ENCODE data around the gene NXPH2.

Gene NXPH2

DNA sequence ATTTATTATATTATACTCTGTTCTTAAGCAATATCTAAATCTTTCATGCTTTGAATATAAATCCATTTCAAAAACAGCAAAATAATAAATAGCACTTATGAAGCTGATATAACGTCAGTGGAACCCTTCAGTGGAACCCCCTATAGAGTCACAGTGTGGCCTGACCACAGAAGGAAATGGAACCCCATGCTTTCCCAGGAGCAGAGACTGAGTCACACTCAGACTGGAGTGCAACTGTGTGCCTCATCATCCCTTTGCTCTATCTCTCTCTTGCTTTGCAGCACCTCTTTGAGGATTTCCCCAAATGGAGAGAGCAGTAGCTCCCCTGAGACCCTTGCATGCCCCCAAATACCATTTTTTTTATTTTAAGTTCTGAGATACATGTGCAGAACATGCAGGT lies 13.1 kb downstream of the NXPH2 start:
- Histone ChIP-seq H3K4me3 (IDR thresholded peaks at IDR 0.05; ENCODE audit: insufficient read depth, low read depth, low read length) (no peak overlapping the region), H3K4me2 (no peak overlapping the region), H2AFZ (ENCODE audit: low read depth) (no peak overlapping the region), H4K20me1 (ENCODE audit: insufficient read depth) (no peaks in the 10 kb centered on the region), H3K9ac (no peak overlapping the region), H3K27ac (no peak overlapping the region), H3K79me2 (ENCODE audit: insufficient read depth, low read depth) (no peaks in the 10 kb centered on the region), H3K4me1 (ENCODE audit: low read depth, poor library complexity, severe bottlenecking) (no peaks in the 10 kb centered on the region), H3K36me3 (ENCODE audit: insufficient read depth) (no peaks in the 10 kb centered on the region), H3K27me3 (ENCODE audit: insufficient read depth, low read depth) (no peaks in the 10 kb centered on the region)
- TF ChIP-seq, protein P1, sequence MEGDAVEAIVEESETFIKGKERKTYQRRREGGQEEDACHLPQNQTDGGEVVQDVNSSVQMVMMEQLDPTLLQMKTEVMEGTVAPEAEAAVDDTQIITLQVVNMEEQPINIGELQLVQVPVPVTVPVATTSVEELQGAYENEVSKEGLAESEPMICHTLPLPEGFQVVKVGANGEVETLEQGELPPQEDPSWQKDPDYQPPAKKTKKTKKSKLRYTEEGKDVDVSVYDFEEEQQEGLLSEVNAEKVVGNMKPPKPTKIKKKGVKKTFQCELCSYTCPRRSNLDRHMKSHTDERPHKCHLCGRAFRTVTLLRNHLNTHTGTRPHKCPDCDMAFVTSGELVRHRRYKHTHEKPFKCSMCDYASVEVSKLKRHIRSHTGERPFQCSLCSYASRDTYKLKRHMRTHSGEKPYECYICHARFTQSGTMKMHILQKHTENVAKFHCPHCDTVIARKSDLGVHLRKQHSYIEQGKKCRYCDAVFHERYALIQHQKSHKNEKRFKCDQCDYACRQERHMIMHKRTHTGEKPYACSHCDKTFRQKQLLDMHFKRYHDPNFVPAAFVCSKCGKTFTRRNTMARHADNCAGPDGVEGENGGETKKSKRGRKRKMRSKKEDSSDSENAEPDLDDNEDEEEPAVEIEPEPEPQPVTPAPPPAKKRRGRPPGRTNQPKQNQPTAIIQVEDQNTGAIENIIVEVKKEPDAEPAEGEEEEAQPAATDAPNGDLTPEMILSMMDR (conservative IDR thresholded peaks at IDR 0.05; ENCODE audit: low read depth, low read length) = no peak

DNA sequence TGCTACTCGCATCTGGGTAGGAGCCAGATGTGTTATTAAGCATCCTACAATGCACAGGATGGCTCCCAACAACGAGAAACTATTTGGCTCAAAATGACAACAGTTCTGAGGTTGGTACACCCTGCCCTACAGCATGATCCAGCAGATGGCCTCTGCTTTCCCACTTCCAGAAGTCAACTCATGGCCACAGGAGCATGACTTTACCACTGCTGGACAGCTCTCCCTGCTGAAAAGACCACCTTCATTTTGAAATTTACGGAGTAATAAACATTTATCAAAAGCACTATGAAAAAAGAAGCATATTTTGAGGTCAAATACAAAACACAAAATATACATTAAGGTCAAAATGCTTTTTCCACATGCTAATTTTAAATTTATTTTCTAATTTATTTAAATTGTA lies 13.7 kb downstream of the NXPH2 start:
- Histone ChIP-seq H3K9ac (no peak overlapping the region), H3K4me1 (ENCODE audit: low read depth, poor library complexity, severe bottlenecking) (no peaks in the 10 kb centered on the region), H3K36me3 (ENCODE audit: insufficient read depth) (no peaks in the 10 kb centered on the region), H4K20me1 (ENCODE audit: insufficient read depth) (no peaks in the 10 kb centered on the region), H3K27me3 (ENCODE audit: insufficient read depth, low read depth) (no peaks in the 10 kb centered on the region), H2AFZ (ENCODE audit: low read depth) (no peak overlapping the region), H3K4me2 (no peak overlapping the region), H3K27ac (no peak overlapping the region), H3K79me2 (ENCODE audit: insufficient read depth, low read depth) (no peaks in the 10 kb centered on the region), H3K4me3 (IDR thresholded peaks at IDR 0.05; ENCODE audit: insufficient read depth, low read depth, low read length) (no peak overlapping the region)
- TF ChIP-seq, protein P1 (conservative IDR thresholded peaks at IDR 0.05; ENCODE audit: low read depth, low read length) = no peak

DNA sequence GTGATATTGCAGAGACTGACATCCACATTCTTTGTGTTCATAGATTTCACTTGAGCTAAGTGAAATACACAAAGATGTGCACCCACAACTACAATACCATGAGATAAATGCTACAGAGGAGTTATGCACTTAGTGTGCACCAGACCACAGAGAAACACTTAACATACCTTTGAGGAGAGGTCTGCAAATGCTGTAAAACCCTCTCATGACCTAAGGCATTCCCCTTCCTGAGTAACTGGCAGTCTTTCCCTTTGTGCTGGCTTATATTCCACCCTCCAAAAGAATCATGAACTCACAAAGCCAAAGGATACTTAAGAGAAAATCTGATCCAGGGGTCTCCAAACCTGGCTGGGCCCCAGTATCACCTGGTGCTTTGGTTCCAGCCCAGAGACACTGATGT lies 16.2 kb downstream of the NXPH2 start:
- Histone ChIP-seq H3K79me2 (ENCODE audit: insufficient read depth, low read depth) (no peaks in the 10 kb centered on the region), H2AFZ (ENCODE audit: low read depth) (no peak overlapping the region), H4K20me1 (ENCODE audit: insufficient read depth) (no peaks in the 10 kb centered on the region), H3K27ac (no peak overlapping the region), H3K4me1 (ENCODE audit: low read depth, poor library complexity, severe bottlenecking) (no peaks in the 10 kb centered on the region), H3K27me3 (ENCODE audit: insufficient read depth, low read depth) (no peaks in the 10 kb centered on the region), H3K4me2 (no peak overlapping the region), H3K36me3 (ENCODE audit: insufficient read depth) (no peaks in the 10 kb centered on the region), H3K9ac (no peak overlapping the region), H3K4me3 (IDR thresholded peaks at IDR 0.05; ENCODE audit: insufficient read depth, low read depth, low read length) (no peak overlapping the region)
- TF ChIP-seq, protein P1 (conservative IDR thresholded peaks at IDR 0.05; ENCODE audit: low read depth, low read length) = no peak

DNA sequence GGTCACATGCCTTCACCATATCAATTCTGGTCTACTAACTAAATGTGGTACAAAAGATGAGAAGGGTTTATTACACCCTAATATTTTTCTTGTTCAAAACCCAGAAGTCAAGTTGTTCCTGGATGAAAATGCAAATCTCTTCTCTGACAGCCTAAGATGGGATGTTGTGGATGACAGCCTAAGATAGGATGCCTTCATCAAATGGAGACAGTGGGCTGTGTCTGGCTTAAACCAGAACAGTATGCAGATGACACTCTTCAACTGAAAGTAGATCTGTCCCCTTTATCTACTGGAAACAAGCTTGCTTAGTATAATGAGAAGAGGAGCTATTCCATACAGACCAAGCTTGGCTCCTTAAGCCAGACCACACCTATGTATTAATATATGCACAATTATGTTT lies 17.7 kb downstream of the NXPH2 start:
- Histone ChIP-seq H3K27ac (no peak overlapping the region), H3K9ac (no peak overlapping the region), H2AFZ (ENCODE audit: low read depth) (no peak overlapping the region), H4K20me1 (ENCODE audit: insufficient read depth) (no peaks in the 10 kb centered on the region), H3K79me2 (ENCODE audit: insufficient read depth, low read depth) (no peaks in the 10 kb centered on the region), H3K4me2 (no peak overlapping the region), H3K36me3 (ENCODE audit: insufficient read depth) (no peaks in the 10 kb centered on the region), H3K27me3 (ENCODE audit: insufficient read depth, low read depth) (no peaks in the 10 kb centered on the region), H3K4me1 (ENCODE audit: low read depth, poor library complexity, severe bottlenecking) (no peaks in the 10 kb centered on the region), H3K4me3 (IDR thresholded peaks at IDR 0.05; ENCODE audit: insufficient read depth, low read depth, low read length) (no peak overlapping the region)
- TF ChIP-seq, protein P1 (conservative IDR thresholded peaks at IDR 0.05; ENCODE audit: low read depth, low read length) = no peak

DNA sequence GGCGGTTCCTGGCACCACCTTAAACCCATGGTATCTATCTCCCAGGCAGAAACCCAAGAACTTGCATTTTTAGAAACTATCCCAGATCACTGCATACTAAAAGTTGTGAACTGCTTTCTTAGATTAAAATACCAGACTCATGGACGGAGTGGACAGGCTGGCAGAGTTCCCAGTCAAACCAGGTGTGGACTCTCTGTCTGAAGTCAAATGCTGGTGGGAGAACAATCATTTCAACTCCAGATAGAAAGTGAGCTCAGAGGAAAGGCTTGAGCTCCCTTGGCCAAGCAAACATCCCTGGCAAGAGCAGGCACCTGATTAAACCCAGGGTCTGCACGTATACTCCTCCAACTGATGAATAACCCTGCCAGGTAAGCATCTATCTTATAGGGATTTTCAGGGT lies 19.5 kb downstream of the NXPH2 start:
- no peaks in the 10 kb centered on the region for H3K36me3 ChIP-seq (ENCODE audit: insufficient read depth)
- no peaks in the 10 kb centered on the region for H3K27me3 ChIP-seq (ENCODE audit: insufficient read depth, low read depth)
- H3K9ac ChIP-seq = no peak overlapping the region
- H3K4me2 ChIP-seq = no peak overlapping the region
- TF ChIP-seq, protein P1 (conservative IDR thresholded peaks at IDR 0.05; ENCODE audit: low read depth, low read length) = no peak
- H2AFZ ChIP-seq (ENCODE audit: low read depth) = no peak overlapping the region
- H4K20me1 ChIP-seq (ENCODE audit: insufficient read depth) = no peaks in the 10 kb centered on the region
- H3K79me2 ChIP-seq (ENCODE audit: insufficient read depth, low read depth) = no peaks in the 10 kb centered on the region
- H3K27ac ChIP-seq = no peak overlapping the region
- H3K4me1 ChIP-seq (ENCODE audit: low read depth, poor library complexity, severe bottlenecking) = no peaks in the 10 kb centered on the region
- H3K4me3 ChIP-seq (IDR thresholded peaks at IDR 0.05; ENCODE audit: insufficient read depth, low read depth, low read length) = no peak overlapping the region

All from KMS-11 (cell line).